Naive thymus-derived CD4-positive, alpha-beta T cell (primary cell): ENCODE results near the gene KIF11. TPM values are rescaled to one million over a fixed set of nuclear protein-coding genes. Genes with fewer than 3 reads are reported as not detected.

Experiments used
- ATAC-seq: fragments of 150-1000 bp; cut with Tn5 transposase; 2 replicates; pipeline ENCODE4 v1.10.0; 2021; ENCODE audit warnings: mild to moderate bottlenecking, moderate library complexity
- CTCF ChIA-PET: fragments of 350-600 bp; sonication (Branson Sonifier 250); formaldehyde crosslinking; loops from one replicate; lab custom pipeline; 2021; ENCODE audit warnings: antibody characterized with exemption; lab: Charles Lee
- POLR2A ChIA-PET: fragments of 350-600 bp; sonication (Branson Sonifier 250); formaldehyde crosslinking; loops from one replicate; lab custom pipeline; 2021; ENCODE audit warnings: antibody characterized with exemption, inconsistent platforms; lab: Charles Lee
- DNase-seq, 9 donors: peaks; one replicate each; pipeline versions ENCODE4 v3.0.0 to v3.0.0-alpha.2; 2020 to 2022; ENCODE audit warnings: mixed read lengths in 1 of 9
- H3K27ac ChIP-seq: one replicate; pipeline ENCODE4 v1.7.0; 2013; ENCODE audit warnings: mild to moderate bottlenecking, low read depth, low read length, moderate library complexity
- H3K27me3 ChIP-seq, 2 donors: one replicate each; pipeline ENCODE4 v1.7.0; 2013; ENCODE audit warnings: low read length in 2 of 2, mild to moderate bottlenecking in 2 of 2, moderate library complexity in 2 of 2; ENCODE audit not compliant: control insufficient read depth in 2 of 2, insufficient read depth in 2 of 2
- H3K36me3 ChIP-seq, 3 experiments: 1 replicate in 2 of 3; 2 replicates in 1 of 3; pipeline ENCODE4 v1.7.0; 2013; ENCODE audit warnings: low read length in 3 of 3, mild to moderate bottlenecking in 3 of 3, moderate library complexity in 1 of 3; ENCODE audit not compliant: insufficient read depth in 3 of 3, control insufficient read depth in 2 of 3
- H3K4me1 ChIP-seq, 2 donors: one replicate each; pipeline ENCODE4 v1.7.0; 2013; ENCODE audit warnings: low read length in 2 of 2, mild to moderate bottlenecking in 2 of 2, moderate library complexity in 1 of 2; ENCODE audit not compliant: control insufficient read depth in 2 of 2, insufficient read depth in 2 of 2
- H3K4me3 ChIP-seq: 2 replicates; pipeline ENCODE4 v1.7.0; 2013; ENCODE audit warnings: mild to moderate bottlenecking, low read length
- H3K9me3 ChIP-seq, 3 experiments: 1 replicate in 2 of 3; 2 replicates in 1 of 3; pipeline ENCODE4 v1.7.0; 2013; ENCODE audit warnings: low read length in 3 of 3; ENCODE audit not compliant: control insufficient read depth in 2 of 3
- H3K27ac Mint-ChIP-seq, 9 donors: one replicate each; pipeline ENCODE4 v1.8.0; 2020 to 2022; ENCODE audit warnings: mixed read lengths in 9 of 9, mild to moderate bottlenecking in 8 of 9, moderate library complexity in 5 of 9, inconsistent platforms in 2 of 9
- H3K27me3 Mint-ChIP-seq, 5 donors: one replicate each; pipeline ENCODE4 v1.8.0; 2021 to 2022; ENCODE audit warnings: mixed read lengths in 5 of 5, mild to moderate bottlenecking in 1 of 5
- H3K36me3 Mint-ChIP-seq, 5 donors: one replicate each; pipeline ENCODE4 v1.8.0; 2020 to 2022; ENCODE audit warnings: mixed read lengths in 5 of 5, mild to moderate bottlenecking in 3 of 5, inconsistent platforms in 1 of 5
- H3K4me1 Mint-ChIP-seq, 7 donors: one replicate each; pipeline ENCODE4 v1.8.0; 2020 to 2022; ENCODE audit warnings: mixed read lengths in 7 of 7, mild to moderate bottlenecking in 3 of 7, inconsistent platforms in 1 of 7
- H3K4me3 Mint-ChIP-seq, 10 donors: one replicate each; pipeline ENCODE4 v1.8.0; 2020 to 2022; ENCODE audit warnings: mild to moderate bottlenecking in 10 of 10, mixed read lengths in 10 of 10, moderate library complexity in 6 of 10, inconsistent platforms in 2 of 10
- H3K9me3 Mint-ChIP-seq, 11 donors: one replicate each; pipeline ENCODE4 v1.8.0; 2020 to 2022; ENCODE audit warnings: mixed read lengths in 11 of 11, mild to moderate bottlenecking in 4 of 11, inconsistent platforms in 1 of 11, moderate library complexity in 1 of 11
- intact Hi-C, 2 donors: fragments of 100-400 bp; cut with micrococcal nuclease; formaldehyde crosslinking; loops; one replicate each; pipeline ENCODE4 v1.15.1; 2023
- polyA plus RNA-seq, 2 donors: library from polyadenylated mRNA; unstranded; fragments of 300-500 nt; fragmentation: Illumina TruSeq; gene quantifications; one replicate each; pipeline ENCODE4 v1.2.3, GENCODE V29; 2021
- total RNA-seq, 6 experiments: library from RNA in 5 of 6; stranded (reverse) in 5 of 6; gene quantifications; 1 replicate in 5 of 6; 2 replicates in 1 of 6; pipeline ENCODE4 v1.2.3 and lab custom pipeline; 2021 to 2026

The KIF11 gene
- total RNA-seq (10 to 100 TPM in 1 of 5 experiments, under 1 TPM in 4; 0.32 to 52.6 (median 0.75) TPM), polyA plus RNA-seq (under 1 TPM; 0.19 to 0.52 TPM), total RNA-seq (lab: John Stamatoyannopoulos, UW) (1.5 reads per million, percentile 4 among the genes with 10 or more reads in this experiment)

GRCh38 chr10:92592761-92593618 lies at the start of gene KIF11:
KIF11 (plus strand) TSS chr10:92593130; CDS start chr10:92593376, 246 bp downstream.
- ChIA-PET CTCF (interaction anchor here (3.0 kb wide), 1 partner anchor 19 kb away, joined by 21 read pairs; the partner anchor contains the start of gene IDE), POLR2A (interaction anchor here (0.6 to 3.6 kb wide), 6 partner anchors 16 to 669 kb away, joined by 3 to 78 read pairs (median 4); partner anchors contain the start of genes EXOC6 and IDE)
- H3K36me3 ChIP-seq, result no peaks in the 10 kb centered on the region
- no peaks in the 10 kb centered on the region for H3K9me3 ChIP-seq
- H3K27ac Mint-ChIP-seq, result peak within 1 kb of the TSS; percentile 96 to 100 (median 100)
- H3K4me3 ChIP-seq, result peak within 1 kb of the TSS; percentile 83
- DNase-seq, result peak; percentile 89 to 95 (median 94)
- intact Hi-C loops, result loop anchor here (1.0 to 10.0 kb wide), 17 partner anchors 76 to 1769 kb away; partner anchors contain the start of genes BTAF1 (in 2 of the 2), PCGF5 (in 2 of the 2), CEP55 (in 1 of the 2) and CPEB3 (in 1 of the 2)
- peaks cover 0 to 5% (median 0%) of the 10 kb centered on the region in 5 donors for H3K27me3 Mint-ChIP-seq
- peaks cover 12 to 28% of the 10 kb centered on the region in 2 donors for H3K4me1 ChIP-seq
- H3K27ac ChIP-seq, result peak within 1 kb of the TSS; percentile 96
- peak within 1 kb of the TSS; percentile 95 to 100 (median 99) for H3K4me3 Mint-ChIP-seq
- peaks cover 0 to 11% (median 0%) of the 10 kb centered on the region in 5 donors for H3K36me3 Mint-ChIP-seq
- peak; percentile 89 for ATAC-seq
- no peaks in the 10 kb centered on the region for H3K27me3 ChIP-seq
- H3K9me3 Mint-ChIP-seq, result peaks cover 0 to 3% (median 0%) of the 10 kb centered on the region in 11 donors
- H3K4me1 Mint-ChIP-seq, result peaks cover 9 to 54% (median 28%) of the 10 kb centered on the region in 7 donors

- intact Hi-C loops, result no loop called here
- ATAC-seq (peak; percentile 76), DNase-seq (peak in 5 of 9 donors; percentile 1 to 24 (median 14))
- peak overlapping the region in 8 of 10 donors; percentile 2 to 72 (median 46) for H3K4me3 Mint-ChIP-seq
- H3K27me3 ChIP-seq, result no peaks in the 10 kb centered on the region
- ChIA-PET POLR2A (interaction anchor here (0.6 to 0.7 kb wide), 3 partner anchors 21 to 100 kb away, joined by 3 read pairs; no protein-coding TSS in a partner anchor), CTCF (interaction anchor here (0.7 kb wide), 1 partner anchor 156 kb away, joined by 4 read pairs; no protein-coding TSS in a partner anchor)
- H3K36me3 Mint-ChIP-seq, result peaks cover 0 to 2% (median 0%) of the 10 kb centered on the region in 5 donors
- H3K9me3 Mint-ChIP-seq, result no peaks in the 10 kb centered on the region
- H3K4me1 ChIP-seq, result peaks cover 0 to 3% of the 10 kb centered on the region in 2 donors
- H3K4me3 ChIP-seq, result no peak overlapping the region
- peak overlapping the region in 6 of 9 donors; percentile 2 to 56 (median 32) for H3K27ac Mint-ChIP-seq
- peaks cover 19 to 48% (median 45%) of the 10 kb centered on the region in 7 donors for H3K4me1 Mint-ChIP-seq
- no peaks in the 10 kb centered on the region for H3K36me3 ChIP-seq
- H3K9me3 ChIP-seq, result no peaks in the 10 kb centered on the region
- H3K27ac ChIP-seq, result no peak overlapping the region
- no peaks in the 10 kb centered on the region for H3K27me3 Mint-ChIP-seq
These were observed 48.6 kb upstream of the KIF11 start for GRCh38 chr10:92544296-92544695.

GRCh38 chr10:92545556-92545955 lies 47.4 kb upstream of the KIF11 start:
- no peaks in the 10 kb centered on the region for H3K9me3 Mint-ChIP-seq
- POLR2A ChIA-PET, result no interaction called here
- CTCF ChIA-PET, result interaction anchor here (1.2 kb wide), 1 partner anchor 189 kb away, joined by 3 read pairs; no protein-coding TSS in a partner anchor
- no peaks in the 10 kb centered on the region for H3K27me3 Mint-ChIP-seq
- H3K4me1 ChIP-seq, result peaks cover 0 to 3% of the 10 kb centered on the region in 2 donors
- H3K36me3 ChIP-seq, result no peaks in the 10 kb centered on the region
- no peaks in the 10 kb centered on the region for H3K9me3 ChIP-seq
- peaks cover 0 to 5% (median 3%) of the 10 kb centered on the region in 5 donors for H3K36me3 Mint-ChIP-seq
- no peak overlapping the region for H3K4me3 ChIP-seq
- intact Hi-C loops, result no loop called here
- H3K4me3 Mint-ChIP-seq, result no peak overlapping the region
- DNase-seq (no peak), ATAC-seq (no peak)
- peak overlapping the region in 2 of 9 donors; percentile 4 to 11 for H3K27ac Mint-ChIP-seq
- no peaks in the 10 kb centered on the region for H3K27me3 ChIP-seq
- peaks cover 19 to 48% (median 45%) of the 10 kb centered on the region in 7 donors for H3K4me1 Mint-ChIP-seq
- H3K27ac ChIP-seq, result no peak overlapping the region

- no peak overlapping the region for H3K4me3 ChIP-seq
These were observed 45.3 kb upstream of the KIF11 start for GRCh38 chr10:92547676-92548075.

GRCh38 chr10:92550924-92551323 lies 42.0 kb upstream of the KIF11 start:
- H3K4me1 Mint-ChIP-seq, result peaks cover 0 to 12% (median 5%) of the 10 kb centered on the region in 7 donors
- ATAC-seq, result no peak
- H3K9me3 Mint-ChIP-seq, result peaks cover 0 to 23% (median 13%) of the 10 kb centered on the region in 11 donors
- no peak overlapping the region for H3K4me3 Mint-ChIP-seq
- H3K4me3 ChIP-seq, result no peak overlapping the region
- no peak for DNase-seq
- CTCF ChIA-PET, result interaction anchor here (0.6 to 1.5 kb wide), 2 partner anchors 23 to 58 kb away, joined by 3 to 4 read pairs; partner anchors contain the start of gene IDE
- no peaks in the 10 kb centered on the region for H3K9me3 ChIP-seq
- H3K27me3 ChIP-seq, result no peaks in the 10 kb centered on the region
- H3K36me3 Mint-ChIP-seq, result peaks cover 9 to 42% (median 41%) of the 10 kb centered on the region in 5 donors
- H3K27ac Mint-ChIP-seq, result no peak overlapping the region
- H3K27me3 Mint-ChIP-seq, result no peaks in the 10 kb centered on the region
- intact Hi-C loops, result no loop called here
- H3K27ac ChIP-seq, result no peak overlapping the region
- POLR2A ChIA-PET, result no interaction called here
- H3K4me1 ChIP-seq, result no peaks in the 10 kb centered on the region
- H3K36me3 ChIP-seq, result peaks cover 0 to 11% (median 0%) of the 10 kb centered on the region in 3 experiments

More at GRCh38 chr10:92547676-92548075, 45.3 kb upstream of the KIF11 start:
- ChIA-PET CTCF (no interaction called here), POLR2A (no interaction called here)
- Mint-ChIP-seq H3K4me3 (no peak overlapping the region), H3K36me3 (peaks cover 0 to 16% (median 13%) of the 10 kb centered on the region in 5 donors), H3K27me3 (no peaks in the 10 kb centered on the region), H3K27ac (peak overlapping the region in 1 of 9 donors; percentile 22), H3K4me1 (peaks cover 14 to 40% (median 34%) of the 10 kb centered on the region in 7 donors), H3K9me3 (peaks cover 0 to 3% (median 0%) of the 10 kb centered on the region in 11 donors)
- Histone ChIP-seq H3K27me3 (no peaks in the 10 kb centered on the region), H3K27ac (no peak overlapping the region), H3K36me3 (no peaks in the 10 kb centered on the region), H3K9me3 (no peaks in the 10 kb centered on the region), H3K4me1 (peaks cover 0 to 3% of the 10 kb centered on the region in 2 donors)
- ATAC-seq, result no peak
- DNase-seq, result no peak
- intact Hi-C loops, result no loop called here

- H3K27ac Mint-ChIP-seq, result no peak overlapping the region
- ChIA-PET POLR2A (no interaction called here), CTCF (interaction anchor here (1.2 kb wide), 1 partner anchor 22 kb away, joined by 4 read pairs; the partner anchor contains the start of gene IDE)
- H3K36me3 Mint-ChIP-seq, result peaks cover 9 to 48% (median 45%) of the 10 kb centered on the region in 5 donors
- H3K9me3 Mint-ChIP-seq, result peaks cover 0 to 23% (median 13%) of the 10 kb centered on the region in 11 donors
- H3K4me3 ChIP-seq, result no peak overlapping the region
- H3K27me3 ChIP-seq, result no peaks in the 10 kb centered on the region
- H3K4me1 Mint-ChIP-seq, result peaks cover 0 to 9% (median 3%) of the 10 kb centered on the region in 7 donors
- H3K4me3 Mint-ChIP-seq, result no peak overlapping the region
- H3K27me3 Mint-ChIP-seq, result no peaks in the 10 kb centered on the region
- DNase-seq, result no peak
- H3K9me3 ChIP-seq, result no peaks in the 10 kb centered on the region
- no peak for ATAC-seq
- intact Hi-C loops, result no loop called here
- H3K27ac ChIP-seq, result no peak overlapping the region
- peaks cover 0 to 13% (median 0%) of the 10 kb centered on the region in 3 experiments for H3K36me3 ChIP-seq
- no peaks in the 10 kb centered on the region for H3K4me1 ChIP-seq
These were observed 40.6 kb upstream of the KIF11 start for GRCh38 chr10:92552310-92552709.
